RPMI7951 (cell line): ENCODE data around the gene CC2D1B. TPM values are rescaled to one million over a fixed set of nuclear protein-coding genes. Genes with fewer than 3 reads are reported as not detected.

Experiments
- DNase-seq: peaks from one replicate; pipeline ENCODE4 v3.0.0-alpha.2; 2012; ENCODE audit warnings: low read depth
- total RNA-seq: library from RNA; depleted of rRNA; stranded (reverse); fragments of >200 nt; shearing (Covaris generic); gene quantifications from 2 replicates; pipeline ENCODE4 v1.2.3, GENCODE V29; 2014; rRNA removed

The CC2D1B gene
- total RNA-seq, 1 experiment from 2014 or later, result 18.3 TPM

DNA sequence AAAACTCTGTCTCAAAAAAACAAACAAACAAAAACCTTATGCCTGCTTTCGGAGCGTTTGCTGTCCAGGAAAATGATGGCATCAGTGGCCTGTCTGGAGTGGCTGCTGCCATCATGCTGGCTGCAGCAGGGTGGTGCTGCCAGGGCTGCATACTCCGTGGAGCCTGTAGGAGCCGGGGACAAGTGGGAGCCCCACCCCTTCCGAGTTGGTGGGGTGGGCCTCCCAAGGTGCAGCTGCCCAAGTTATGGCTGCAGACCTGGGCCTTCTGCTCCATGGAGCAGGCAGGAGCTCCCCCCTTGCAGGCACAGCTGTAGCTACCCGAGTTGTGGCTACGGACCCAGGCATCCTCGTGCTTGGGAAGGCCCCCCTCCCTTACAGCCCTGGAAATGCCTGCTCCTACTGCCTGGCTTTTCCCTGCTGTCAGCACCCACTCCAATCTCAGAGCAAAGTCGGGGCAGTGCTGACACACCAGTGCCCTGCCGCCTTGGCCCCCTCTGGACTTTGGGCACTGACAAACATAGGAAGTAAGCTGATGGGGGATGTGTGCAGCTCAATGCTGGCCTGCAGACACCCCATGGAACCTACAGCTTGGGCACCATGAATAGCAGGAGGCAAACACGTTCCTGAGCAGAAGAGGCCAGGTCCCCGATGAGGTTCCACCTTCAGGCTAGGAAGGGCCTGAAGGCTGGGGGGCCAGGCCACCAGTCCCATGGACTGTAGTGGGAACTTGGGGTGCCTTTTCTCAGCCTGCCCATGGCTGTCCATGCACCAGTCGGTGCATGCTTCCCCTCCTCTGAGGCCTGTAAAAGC, 60.4 kb downstream of the CC2D1B start:
- DNase-seq, result no peak

Other genes starting within 250 kb of the CC2D1B start
- 13.6 and 13.8 TPM in 2 replicates for gene ZFYVE9, start 224.1 kb downstream of the CC2D1B start, total RNA-seq
- 18.4 and 20.7 TPM in 2 replicates for gene ORC1, start 38.2 kb upstream of the CC2D1B start, total RNA-seq
- 16.6 and 18.1 TPM in 2 replicates for gene PRPF38A, start 38.4 kb upstream of the CC2D1B start, total RNA-seq
- 16.1 and 27.5 TPM in 2 replicates for gene TUT4, start 186.9 kb upstream of the CC2D1B start, total RNA-seq
- 32.6 and 38.9 TPM in 2 replicates for gene GPX7, start 236.2 kb upstream of the CC2D1B start, total RNA-seq